ENCODE results near the gene PPM1M.

Gene PPM1M

GRCh38 chr3:52299247-52299878 lies 53.8 kb downstream of the PPM1M start:
- DNase-seq, result no peak

Measured in NCI-H2107 (cell line).